Ovary (tissue), 3 donors: ENCODE data around the gene TRUB2.

ENCODE experiments used
- EP300 ChIP-seq: sonication (generic); formaldehyde crosslinking; IDR thresholded peaks from one replicate; pipeline ENCODE4 v1.6.1; 2017; ENCODE audit warnings: antibody characterized with exemption
- POLR2A ChIP-seq: fragments of 450-650 bp; IDR thresholded peaks from one replicate; pipeline ENCODE4 v1.6.1; 2017; ENCODE audit warnings: antibody characterized with exemption, mild to moderate bottlenecking, moderate library complexity
- TF ChIP-seq, protein P1 (sequence below), 3 donors: fragments of 450-650 bp in 2 of 3; fragments of 200-600 bp in 1 of 3; IDR thresholded peaks; one replicate each; pipeline versions ENCODE4 v1.5.1 to v1.8.0; 2016 to 2022; ENCODE audit warnings: antibody characterized with exemption in 3 of 3, mild to moderate bottlenecking in 1 of 3
- donor health status: DM: no; HTN: no; CAD: no.

DNA sequence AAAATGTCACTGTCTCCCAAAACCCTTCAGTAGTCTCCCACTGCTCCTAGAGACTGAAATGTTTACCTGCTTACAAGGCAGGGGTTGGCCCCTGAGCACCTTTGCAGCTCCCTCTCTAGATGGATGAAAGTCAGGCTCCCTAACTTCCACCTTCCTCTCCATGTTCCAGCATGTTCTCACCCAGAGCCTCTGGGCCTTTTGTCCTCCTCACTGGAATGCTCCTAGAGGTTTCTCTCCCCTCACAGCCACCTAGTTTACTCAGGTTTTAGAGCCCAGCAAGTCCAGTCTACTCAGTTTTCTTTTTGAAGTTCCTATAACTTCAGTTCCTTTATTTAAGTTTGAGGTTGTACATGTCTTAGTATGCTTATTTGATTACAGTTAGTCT, 48.1 kb upstream of the TRUB2 start:
- TF ChIP-seq, protein P1, sequence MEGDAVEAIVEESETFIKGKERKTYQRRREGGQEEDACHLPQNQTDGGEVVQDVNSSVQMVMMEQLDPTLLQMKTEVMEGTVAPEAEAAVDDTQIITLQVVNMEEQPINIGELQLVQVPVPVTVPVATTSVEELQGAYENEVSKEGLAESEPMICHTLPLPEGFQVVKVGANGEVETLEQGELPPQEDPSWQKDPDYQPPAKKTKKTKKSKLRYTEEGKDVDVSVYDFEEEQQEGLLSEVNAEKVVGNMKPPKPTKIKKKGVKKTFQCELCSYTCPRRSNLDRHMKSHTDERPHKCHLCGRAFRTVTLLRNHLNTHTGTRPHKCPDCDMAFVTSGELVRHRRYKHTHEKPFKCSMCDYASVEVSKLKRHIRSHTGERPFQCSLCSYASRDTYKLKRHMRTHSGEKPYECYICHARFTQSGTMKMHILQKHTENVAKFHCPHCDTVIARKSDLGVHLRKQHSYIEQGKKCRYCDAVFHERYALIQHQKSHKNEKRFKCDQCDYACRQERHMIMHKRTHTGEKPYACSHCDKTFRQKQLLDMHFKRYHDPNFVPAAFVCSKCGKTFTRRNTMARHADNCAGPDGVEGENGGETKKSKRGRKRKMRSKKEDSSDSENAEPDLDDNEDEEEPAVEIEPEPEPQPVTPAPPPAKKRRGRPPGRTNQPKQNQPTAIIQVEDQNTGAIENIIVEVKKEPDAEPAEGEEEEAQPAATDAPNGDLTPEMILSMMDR (IDR thresholded peaks at IDR 0.05) = no peak
- TF ChIP-seq POLR2A (no peak), EP300 (no peak)
